HG03342 (cell line): Measurements from ENCODE around the gene VILL.
A peak's percentile ranks its signal among the peaks of the same experiment; 100 is the strongest.
"Not testable (repeated sequence)": the region's sequence is repeated elsewhere in the genome, so short reads cannot be mapped to it uniquely, and the experiment has no call there.

Experiments used
- ATAC-seq: cut with Tn5 transposase; IDR thresholded peaks from one replicate; pipeline ENCODE4 v1.9.1; 2021; ENCODE audit warnings: mild to moderate bottlenecking, moderate library complexity; ENCODE audit not compliant: unreplicated experiment

Gene VILL

DNA sequence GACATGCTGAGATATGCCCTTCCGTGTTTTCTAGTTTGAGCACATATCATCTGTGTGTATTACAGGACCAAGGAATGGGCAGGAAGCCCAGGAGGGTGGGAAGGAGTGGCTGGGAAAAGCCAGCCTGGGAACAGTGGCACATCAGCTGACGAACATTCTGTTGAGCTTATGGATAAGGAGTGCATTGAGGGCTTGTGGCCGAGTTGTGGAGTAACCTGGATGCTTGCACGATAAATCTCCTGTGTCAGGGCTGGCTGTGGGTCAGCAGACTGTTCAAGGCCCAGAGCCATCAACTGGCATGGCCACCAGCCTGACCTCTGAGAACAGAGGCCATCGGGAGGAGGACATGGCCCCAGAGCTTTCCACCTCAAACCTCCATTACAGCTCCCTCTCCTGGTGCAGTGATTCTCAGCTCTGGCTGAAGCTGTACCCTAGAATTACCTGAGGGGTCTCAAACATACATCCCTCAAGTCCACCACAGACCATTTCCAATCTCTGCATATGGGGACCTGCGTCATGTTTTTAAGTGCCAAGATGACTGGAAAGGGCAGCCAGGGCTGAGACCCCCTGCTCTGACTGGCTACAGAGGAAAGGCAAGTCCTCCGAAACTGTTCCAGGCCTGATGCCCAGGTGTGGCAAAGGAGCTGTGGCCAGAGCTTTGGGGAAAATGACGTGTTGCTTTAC lies 4.8 kb upstream of the VILL start:
- ATAC-seq: no peak

DNA sequence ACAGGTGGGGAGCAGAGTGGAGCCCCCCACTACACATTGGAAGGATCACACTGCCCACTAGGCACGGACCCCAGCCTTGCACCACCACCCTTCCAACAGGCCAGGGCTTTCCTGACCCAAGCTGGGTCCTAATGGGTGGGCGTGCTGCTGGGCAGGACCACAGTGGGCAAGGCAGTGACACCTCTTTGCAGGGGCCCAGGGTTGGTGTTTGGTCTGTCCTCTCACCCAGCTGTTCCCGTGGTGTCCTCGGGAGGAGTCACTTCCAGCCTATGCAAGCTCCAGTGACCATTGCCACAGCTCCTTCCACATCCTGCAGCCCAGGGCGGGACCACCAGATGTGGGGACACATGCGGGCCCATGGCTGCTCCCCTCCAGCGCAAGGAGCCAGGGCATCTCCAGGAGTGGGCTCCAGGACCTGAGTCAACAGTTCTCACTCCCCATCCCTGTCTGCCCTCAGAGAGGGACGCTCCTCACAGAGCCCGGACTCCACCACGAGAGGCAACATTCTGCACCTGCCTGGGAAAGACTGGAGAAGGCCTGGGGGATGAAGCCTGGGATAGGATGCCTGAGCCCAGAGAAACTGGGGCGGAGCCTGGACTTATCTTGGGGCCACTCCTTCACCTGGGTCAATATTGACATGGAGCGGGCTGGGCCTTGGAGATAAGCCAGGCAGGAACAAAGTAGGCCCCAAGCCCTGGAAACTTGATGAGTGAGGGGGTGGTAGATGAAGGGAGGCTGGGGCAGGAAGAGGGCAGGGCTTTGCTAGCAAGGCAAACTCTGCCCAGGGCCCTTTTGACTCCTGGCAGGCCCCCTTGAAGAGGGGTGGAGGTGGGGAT lies 3.9 kb upstream of the VILL start:
- no peak for ATAC-seq

DNA sequence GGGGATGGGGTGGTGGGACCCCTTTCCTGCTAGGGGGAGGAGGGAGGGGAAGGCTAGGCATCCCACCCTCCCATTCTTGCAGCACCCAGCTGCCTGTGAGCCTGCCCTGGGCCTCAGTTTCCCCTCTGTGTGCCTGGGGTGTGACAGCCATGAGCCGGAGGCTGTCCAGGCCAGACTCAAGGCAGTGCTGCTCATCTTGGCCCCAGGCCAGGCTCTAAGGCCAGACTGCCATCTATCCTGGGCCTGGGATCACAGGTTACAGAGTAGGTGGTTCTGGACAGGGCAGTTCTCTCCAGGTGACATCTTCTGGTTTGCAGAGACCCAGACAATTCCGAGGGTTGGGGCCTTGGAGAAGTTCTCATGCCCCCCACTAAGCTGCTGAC lies 3.3 kb upstream of the VILL start:
- no peak for ATAC-seq

DNA sequence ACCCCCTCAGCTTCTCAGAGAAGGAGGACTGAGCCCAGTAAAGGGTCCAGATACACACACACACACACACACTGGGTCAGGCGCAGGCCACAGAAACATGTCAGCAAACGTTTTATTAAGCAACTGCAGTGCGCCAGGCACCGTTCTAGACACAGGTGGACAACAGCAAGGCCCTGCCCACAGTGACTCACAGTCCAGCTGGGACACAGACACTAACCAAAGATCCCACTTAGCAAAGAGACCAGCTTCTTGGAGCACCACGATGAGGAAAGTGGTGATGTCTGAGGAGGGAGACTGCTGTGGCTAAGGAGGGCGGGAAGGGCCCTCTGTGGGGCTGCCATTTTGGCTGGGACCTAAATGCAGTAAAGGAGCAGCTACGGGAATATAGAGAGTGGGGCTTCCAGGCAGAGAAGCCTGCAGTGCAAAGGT lies 2.8 kb upstream of the VILL start:
- ATAC-seq: no peak

DNA sequence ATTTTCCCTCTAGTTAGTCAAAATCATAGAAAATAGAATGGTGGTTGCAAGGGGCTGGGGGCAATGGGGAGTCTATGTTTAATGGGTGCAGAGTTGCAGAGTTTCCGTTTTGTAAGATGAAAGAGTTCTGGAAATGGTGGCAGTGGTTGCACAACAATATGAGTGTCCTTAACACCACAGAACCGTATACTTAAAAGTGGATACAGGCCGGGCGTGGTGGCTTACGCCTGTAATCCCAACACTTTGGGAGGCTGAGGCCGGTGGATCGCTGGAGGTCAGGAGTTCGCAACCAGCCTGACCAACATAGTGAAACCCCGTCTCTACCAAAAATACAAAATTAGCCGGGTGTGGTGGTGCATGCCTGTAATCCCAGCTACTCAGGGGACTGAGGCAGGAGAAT lies 2.2 kb upstream of the VILL start:
- ATAC-seq: not testable (repeated sequence)

DNA sequence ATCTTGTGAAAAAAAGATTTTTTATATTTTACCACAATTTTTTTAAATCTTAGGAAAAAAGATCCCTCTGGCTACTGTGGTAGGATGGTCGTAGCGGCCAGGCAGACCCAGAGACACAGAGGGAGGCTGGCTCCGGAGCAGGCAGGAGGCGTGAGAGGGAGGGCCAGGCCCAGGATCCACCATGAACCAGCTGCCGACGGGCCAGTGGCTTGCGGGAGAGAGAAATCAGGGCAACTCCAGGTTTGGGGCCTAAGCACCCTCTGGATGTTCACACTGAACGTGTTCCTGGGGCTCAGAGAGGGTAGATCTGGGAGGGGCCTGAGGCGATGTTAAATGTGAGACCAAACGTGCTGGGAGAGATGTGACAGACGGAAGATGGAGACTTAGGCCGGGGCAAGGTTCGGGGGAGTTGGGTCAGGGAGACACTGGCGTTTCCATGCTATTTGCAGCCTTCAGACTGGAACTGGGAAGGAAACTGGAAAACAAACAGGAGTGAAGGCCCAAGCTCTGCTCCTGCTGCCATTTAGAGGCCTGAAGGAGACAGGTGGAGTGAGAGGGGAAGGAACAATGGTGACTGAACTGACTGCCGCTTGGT lies 1.6 kb upstream of the VILL start:
- no peak for ATAC-seq

DNA sequence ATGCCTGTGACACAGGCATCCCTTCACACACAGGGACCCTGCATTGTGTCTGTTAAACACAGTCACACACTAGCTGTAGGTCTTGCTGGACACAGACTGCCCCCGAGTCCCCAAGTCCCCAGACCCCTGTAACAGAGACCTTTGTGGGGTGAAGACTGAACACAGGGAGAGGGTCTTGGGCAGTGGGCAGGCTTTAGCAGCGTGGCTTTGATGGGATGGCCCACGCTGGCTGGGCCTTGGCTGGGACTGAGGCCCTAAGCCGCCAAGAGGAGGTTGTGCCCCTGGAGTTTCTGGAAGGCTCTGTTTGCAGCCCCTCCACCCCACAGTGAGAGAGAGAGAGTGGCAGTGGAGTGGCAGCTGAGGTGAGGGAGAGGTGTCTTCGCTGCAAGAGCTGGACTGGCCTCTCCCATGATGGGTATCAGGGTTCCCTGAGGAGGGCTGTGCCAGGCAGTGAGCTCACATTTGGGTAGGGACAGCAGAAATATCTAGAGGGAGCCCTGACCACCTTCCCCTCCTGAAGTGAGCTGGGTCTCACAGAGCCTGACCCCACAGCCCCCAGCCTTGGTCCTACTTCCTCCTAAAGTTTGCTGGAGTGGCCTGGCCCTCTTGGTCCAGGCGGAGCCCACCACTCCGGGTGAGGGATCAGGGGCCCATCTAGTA lies 635 bp upstream of the VILL start:
- no peak for ATAC-seq

DNA sequence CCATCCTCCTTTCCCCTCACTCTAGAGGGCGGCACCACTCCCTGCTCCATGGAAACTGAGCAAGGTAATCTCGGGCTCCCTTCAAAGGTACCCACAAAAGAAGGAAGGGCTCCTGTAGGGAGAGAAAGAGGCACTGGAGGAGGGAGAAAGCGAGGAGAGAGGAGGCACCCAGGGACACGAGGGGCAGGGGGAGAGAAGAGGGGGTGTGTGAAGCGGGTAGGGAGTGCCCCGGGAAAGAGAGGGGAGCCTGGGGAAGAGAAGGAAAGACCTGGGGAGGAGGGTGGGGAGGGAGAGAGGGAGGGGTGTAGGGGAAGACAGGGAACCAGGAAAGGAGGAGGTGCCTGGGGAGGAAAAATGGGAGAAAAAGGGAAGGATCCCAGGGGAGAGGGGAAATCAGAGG lies 523 bp downstream of the VILL start:
- ATAC-seq: no peak

DNA sequence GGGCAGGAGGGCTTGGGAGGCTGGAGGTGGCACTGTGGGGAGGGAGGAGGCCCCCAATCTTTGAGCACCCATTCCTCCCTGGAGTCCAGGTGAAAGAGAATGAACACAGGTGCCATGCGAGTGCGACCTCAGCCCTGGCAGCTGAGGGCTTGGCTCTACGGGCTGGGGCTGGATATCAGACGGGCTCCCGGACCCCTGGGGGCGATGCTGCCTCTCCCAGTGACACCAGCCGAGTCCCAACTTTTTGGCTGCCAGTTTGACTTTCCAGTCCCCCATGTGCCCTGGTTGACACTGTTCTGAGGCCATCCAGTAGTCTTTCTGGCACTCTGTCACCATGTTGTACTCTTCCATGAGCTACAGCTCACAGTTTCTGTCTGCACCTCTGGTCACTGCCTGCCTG lies 1.2 kb downstream of the VILL start:
- no peak for ATAC-seq

DNA sequence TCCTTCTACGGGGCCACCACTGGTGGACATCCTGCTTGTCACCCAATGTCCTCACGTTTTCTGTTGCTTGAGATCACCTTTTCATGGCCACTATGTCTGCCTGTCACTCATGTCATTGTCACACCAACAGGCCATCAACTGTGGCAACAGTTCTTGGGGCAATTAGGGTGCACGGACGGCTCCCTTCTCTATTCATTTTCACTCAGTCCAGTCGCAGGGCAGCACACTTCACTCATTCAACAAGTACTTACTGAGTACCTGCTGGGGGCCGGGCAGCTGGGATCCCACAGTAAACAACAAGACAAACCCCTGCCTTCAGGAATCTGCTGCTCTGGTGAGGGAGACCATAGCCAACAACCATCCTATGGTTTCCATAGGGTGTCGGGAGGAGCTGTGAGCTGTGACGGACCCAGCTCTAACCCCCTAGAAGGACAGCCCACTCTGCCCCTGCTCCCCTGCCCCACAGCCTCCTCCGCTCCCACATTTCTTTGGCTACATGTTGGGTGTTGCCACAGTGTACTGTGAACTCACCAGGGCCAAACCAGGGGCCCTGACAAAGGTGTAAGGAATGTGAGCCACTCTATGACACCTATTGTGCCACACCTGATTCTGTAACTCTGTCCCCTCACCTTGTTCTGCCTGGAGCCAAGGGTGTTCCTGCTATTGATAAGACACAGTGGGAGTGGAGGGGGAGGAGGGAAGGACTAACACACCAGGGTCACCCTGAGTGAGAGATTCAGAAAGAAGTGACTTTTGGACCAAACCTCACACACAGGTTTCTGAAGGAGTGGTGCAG lies 1.9 kb downstream of the VILL start:
- ATAC-seq: no peak

DNA sequence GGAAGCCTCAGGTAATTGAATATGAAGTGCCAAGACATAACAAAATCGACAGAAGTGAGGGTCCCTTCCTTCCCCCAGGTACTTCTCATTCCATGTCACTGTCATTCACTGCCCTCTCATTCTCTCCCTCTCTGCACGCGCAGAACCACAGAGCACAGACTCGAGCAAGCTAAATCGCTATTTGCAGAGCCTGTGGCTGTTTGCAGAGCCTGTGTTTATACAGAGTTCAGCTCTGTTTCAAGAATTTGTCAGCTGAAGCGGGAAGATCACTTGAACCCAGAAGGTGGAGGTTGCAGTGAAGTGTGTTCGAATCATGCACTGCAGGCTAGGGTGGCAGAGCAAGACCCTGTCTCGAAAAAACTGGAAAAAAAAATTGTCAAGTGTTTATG lies 2.5 kb downstream of the VILL start:
- no peak for ATAC-seq

DNA sequence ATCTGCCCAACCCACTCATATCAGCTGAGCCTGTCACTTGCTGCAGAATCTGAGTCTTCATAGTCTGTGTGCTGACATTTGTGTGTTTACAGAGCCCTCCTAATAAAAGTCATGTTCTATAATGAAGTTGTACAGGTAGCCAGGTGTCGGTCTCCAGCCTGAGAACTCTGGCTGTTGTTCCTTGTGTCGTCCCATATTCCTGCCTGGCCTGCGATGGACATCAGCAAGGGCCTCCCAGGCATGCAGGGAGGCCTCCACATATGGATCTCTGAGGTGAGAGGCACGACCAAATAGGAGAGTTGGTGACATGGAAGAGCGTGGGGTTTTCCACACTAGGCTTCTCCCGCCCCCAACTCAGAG lies 2.9 kb downstream of the VILL start:
- ATAC-seq: no peak

DNA sequence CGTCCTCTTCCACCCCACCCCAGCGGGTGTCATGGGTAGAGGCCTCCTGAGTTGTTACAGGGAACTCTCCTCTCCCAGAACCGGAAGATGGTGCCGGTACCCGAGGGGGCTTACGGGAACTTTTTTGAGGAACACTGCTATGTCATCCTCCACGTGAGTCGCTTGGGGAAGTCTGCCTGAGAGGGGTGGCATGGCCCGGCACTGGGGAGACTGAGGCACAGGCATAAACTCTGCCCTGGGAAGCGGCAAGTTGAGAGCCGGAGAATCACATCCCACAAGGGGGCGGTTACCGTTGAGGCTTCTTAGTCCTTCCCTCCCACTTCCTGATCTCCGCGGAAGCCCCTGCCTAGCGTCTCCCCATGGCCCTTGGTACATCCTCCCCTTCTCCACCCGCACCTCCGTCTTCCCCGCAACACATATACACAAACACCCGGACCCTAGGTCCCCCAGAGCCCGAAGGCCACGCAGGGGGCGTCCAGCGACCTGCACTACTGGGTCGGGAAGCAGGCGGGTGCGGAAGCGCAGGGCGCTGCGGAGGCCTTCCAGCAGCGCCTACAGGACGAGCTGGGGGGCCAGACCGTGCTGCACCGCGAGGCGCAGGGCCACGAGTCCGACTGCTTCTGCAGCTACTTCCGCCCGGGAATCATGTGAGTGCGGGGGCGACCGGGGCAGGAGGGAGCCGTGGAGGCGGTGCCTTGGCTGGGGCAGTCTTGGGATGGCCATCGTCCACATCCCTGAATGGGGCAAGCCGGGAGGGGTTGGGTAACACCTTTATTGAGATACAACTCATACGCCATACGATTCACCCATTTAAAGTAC lies 3.4 kb downstream of the VILL start:
- ATAC-seq: peak; percentile 51

DNA sequence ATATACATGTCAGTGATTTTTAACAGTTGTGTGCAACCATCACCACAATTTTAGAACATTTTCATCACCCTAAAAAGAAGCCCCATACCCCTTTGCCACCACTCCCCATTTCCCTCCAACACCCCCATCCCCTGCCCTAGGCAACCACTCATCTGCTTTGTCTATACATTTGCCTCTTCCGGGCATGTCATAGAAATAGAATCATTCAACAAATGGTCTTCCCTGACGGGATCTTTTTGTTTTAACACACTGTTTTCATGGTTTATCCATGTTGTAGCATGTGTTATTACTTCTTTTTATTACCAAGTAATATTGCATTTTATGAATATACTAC lies 4.0 kb downstream of the VILL start:
- ATAC-seq: no peak

DNA sequence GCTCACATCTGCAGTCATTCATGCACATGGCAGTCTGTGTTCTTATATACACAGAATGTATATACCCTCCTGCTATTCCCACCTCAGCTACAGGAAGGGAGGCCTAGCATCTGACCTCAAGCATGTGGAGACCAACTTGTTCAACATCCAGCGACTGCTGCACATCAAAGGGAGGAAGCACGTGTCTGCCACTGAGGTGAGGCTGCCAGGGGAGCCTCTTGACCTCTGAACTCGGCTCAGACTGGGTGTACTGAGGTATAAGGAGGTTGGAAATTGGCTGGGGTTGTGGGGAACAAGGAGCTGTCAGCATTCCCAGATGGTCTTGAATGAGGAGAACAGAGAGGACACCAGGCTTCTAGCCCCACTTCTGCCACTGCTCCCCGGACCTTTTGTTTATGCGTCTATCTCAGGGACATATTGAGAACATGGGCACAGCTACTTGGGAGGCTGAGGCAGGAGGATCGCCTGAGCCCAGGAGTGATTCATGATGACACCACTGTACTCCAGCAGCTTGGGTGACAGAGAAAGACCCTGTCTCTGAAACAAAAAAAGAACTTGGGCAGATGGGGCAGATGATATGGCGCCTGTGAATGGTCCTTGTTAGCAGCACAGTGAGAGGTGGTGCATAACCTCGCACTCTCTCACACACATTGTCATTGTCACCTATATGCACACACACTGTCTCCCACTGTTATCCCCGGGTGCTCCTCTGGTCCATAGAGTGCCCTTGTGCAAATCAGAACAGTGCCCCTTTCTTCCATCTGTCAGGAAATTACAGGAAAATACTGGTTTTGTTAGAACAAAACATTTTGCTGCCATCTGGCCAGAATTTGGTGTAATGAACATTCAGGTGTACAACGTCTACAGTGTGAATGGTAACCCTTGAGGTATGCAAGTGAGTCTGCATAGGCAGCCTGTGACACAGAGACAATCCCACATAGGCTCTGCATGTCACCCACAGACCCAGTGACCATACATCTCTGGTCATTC lies 5.4 kb downstream of the VILL start:
- ATAC-seq: no peak

DNA sequence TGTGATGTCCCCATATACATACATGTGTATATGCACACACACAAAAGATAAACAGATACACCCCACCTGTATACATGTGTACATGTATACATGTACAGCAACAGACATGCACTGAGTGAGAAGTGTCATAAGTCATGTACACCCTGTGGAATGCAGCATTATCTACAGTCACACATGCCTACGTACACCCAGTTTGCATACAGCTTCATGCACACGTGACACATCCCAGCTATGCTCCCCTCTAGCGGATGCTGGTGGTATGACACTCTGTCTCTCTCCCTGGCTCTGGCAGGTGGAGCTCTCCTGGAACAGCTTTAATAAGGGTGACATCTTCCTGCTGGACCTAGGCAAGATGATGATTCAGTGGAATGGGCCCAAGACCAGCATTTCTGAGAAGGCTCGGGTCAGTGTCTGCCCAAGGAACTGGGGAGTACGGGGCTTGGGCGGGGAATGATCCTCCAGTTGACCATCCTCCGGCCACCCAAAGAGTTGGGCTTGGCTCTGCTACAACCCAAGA lies 6.3 kb downstream of the VILL start:
- ATAC-seq: peak; percentile 57

DNA sequence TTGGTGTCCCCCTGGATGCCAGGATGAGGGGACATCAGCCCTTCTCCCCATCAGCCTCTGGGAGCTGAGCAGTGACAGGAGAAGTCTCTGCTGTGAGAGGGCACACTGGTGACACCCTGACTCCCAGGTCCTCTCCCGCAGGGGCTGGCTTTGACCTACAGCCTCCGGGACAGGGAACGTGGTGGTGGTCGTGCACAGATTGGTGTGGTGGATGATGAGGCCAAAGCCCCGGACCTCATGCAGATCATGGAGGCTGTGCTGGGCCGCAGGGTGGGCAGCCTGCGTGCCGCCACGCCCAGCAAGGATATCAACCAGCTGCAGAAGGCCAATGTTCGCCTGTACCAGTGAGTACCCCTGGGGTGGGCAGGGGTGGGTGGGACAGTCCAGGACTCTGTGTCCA lies 6.8 kb downstream of the VILL start:
- no peak for ATAC-seq

DNA sequence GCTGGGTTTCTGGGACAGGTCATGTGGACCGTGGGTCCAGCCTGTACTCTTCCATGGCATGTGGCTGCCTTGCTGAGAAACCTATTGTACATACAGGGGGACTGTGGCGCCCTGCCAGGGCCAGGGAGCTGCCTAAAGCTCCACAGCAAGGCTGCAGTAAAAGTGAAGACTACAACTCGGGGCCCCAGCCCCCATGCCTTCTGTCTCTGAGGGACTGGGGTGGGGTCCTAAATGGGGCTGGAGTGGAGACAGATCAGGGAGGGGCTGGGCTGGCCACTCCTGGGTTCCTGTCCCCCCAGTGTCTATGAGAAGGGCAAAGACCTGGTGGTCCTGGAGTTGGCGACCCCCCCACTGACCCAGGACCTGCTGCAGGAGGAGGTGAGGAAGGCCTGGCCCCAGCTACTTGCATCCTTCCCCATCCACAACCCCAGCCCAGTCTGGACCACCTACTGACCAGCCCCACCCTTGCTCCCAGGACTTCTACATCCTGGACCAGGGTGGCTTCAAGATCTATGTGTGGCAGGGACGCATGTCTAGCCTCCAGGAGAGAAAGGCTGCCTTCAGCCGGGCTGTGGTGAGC lies 7.3 kb downstream of the VILL start:
- no peak for ATAC-seq
